G401 (cell line): ENCODE data around the gene APLF. TPM values are rescaled to one million over a fixed set of nuclear protein-coding genes. Genes with fewer than 3 reads are reported as not detected.
A peak's percentile ranks its signal among the peaks of the same experiment; 100 is the strongest.
"Not testable (repeated sequence)": the region's sequence is repeated elsewhere in the genome, so short reads cannot be mapped to it uniquely, and the experiment has no call there.

Source experiments
- DNase-seq: peaks from one replicate; pipeline ENCODE4 v3.0.0-alpha.2; 2015; ENCODE audit warnings: low spot score
- in situ Hi-C: cut with HindIII; loops from 2 replicates; pipeline ENCODE4 v1.10.0; 2016; ENCODE audit warnings: low sequenced_read_pairs, mixed read lengths
- total RNA-seq: library from RNA; depleted of rRNA; stranded (reverse); fragments of >200 nt; shearing (Covaris generic); gene quantifications from 2 replicates; pipeline ENCODE4 v1.2.3, GENCODE V29; 2014

The APLF gene
- total RNA-seq, 1 experiment from 2014 or later, result 0.58 TPM

DNA sequence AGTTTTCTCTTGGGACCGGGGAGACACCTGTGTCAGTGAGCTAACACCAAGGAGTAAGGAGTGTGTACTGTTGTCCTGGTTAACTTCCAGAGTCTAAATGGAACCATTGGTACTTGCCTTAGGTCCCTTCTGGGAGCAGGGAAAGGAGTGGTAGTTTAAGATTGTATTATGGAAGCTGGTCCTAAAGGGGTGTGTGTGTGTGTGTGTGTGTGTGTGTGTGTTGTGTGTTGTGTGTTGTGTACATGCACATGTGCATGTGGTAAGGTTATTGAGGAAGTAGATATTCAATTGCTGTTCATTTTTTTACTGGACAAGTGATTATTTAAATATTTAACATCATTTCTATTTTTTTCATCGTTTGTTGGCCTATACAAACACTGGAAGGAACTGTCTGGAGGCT, 1.4 kb downstream of the APLF start:
- in situ Hi-C loops, result no loop called here
- DNase-seq, result no peak

DNA sequence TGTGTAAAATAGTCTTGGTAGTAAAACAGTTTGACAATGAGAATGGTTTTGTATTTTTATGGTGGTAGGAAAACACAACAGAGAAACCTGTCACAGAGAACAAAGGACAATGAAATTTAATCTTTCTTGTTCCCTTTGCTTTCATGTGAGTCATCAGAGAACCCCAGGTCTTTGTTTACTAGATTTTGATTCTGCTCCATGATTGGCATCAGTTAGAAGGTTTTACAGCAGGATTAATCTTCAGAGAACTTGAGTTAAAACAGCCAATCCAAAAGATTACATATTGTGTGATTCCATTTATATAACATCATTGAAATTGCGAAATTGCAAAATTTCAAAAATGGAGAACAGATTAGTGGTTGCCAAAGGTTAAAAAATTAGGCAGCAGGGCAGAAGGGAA, 2.5 kb downstream of the APLF start:
- in situ Hi-C loops, result no loop called here
- DNase-seq, result no peak

DNA sequence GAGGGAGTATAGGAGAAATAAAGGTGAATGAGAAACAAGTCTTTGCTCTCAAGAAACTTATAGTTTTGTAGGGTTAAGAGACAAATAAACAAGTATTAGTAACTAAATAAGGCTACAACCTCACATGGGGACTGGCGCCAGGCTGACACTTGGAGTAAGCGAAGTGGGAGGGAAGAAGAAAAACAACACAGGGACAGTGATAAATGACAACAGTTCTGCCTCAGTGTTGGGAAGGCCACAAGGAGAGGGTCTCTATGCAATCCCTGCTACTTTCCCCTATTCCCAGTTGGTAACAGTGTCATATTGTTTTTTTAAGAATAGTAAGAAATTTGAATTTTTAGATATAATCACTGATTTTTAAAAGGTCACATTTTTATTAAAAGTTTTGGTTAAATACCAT, 4.0 kb downstream of the APLF start:
- no peak for DNase-seq
- in situ Hi-C loops, result no loop called here

DNA sequence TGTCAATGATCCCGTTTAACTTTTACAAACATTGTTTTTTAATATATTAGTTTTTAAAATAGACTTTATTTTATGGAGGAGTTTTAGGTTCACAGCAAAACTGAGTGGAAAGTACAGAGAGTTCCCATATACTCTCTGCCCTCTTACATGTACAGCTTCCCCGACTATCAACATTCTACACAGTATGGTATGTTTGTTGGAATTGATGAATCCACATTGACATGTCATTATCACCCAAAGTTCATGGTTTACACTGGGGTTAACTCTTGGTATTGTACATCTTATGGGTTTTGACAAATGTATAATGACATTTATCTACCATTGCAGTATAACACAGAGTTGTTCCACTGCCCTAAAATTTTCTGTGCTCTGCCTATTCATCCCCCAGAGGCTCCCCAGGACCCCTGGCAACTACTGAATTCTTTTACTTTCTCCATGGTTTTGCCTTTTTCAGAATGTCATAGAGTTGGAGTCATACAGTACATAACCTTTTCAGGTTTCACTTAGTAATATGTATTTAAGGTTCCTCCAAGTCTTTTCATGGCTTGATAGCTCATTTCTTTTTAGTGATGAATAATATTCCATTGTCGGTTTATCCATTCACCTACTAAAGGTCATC, 5.5 kb downstream of the APLF start:
- in situ Hi-C loops, result no loop called here
- DNase-seq, result no peak

DNA sequence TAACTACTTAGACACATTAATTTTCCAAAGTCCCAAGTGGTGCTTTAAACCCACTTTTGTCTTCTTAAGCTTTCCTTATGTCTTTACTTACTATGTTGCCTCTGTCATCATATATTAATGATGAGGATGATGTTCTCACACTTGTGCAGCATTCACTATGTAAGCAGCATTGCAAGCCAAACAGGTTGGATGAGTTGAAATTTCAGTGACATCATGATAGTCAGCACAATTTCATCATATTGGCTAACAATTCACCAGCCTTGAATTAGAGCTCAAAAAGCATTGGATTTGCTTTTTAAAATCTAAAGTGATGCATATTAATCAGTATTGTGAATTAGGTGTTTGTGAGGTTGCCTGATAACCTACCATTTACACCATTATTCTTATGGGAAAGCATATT, 7.7 kb downstream of the APLF start:
- in situ Hi-C loops, result no loop called here
- DNase-seq, result no peak

DNA sequence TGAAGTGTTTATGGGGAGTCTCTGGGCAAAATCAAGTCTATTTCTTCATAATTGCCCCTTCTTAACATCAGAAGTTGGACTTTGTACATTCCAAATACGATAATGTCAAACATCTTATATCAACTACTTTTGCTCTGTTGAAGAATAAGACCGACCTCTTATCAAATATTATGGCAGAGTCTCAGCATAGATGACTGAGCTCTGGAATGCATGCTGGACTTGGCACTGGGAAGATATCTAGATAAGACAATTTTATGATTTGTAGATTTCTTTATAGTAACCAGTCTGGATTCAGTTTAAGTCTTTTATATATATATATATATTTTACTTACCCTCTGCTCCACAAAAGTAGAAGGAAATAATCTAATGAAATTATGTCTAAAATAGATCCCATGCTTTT, 8.2 kb downstream of the APLF start:
- in situ Hi-C loops, result no loop called here
- no peak for DNase-seq

DNA sequence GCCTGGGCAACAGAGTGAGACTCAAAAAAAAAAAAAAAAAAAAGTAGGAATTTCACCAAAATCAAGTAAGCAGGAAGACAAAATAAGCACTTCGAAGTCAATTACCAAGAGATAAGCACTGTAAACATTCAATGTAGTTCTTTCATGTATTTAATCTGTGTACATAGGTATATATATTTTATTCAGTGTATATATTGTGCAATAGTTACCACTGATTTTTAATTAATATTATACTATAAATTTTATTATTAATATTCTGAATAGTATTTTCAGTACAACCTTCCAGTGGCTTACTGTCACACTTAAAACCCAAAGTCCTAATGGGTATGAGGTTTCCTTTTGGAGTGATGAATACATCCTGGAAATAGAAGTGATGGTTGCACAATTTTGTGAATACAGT, 9.1 kb downstream of the APLF start:
- DNase-seq, result no peak
- in situ Hi-C loops, result no loop called here

DNA sequence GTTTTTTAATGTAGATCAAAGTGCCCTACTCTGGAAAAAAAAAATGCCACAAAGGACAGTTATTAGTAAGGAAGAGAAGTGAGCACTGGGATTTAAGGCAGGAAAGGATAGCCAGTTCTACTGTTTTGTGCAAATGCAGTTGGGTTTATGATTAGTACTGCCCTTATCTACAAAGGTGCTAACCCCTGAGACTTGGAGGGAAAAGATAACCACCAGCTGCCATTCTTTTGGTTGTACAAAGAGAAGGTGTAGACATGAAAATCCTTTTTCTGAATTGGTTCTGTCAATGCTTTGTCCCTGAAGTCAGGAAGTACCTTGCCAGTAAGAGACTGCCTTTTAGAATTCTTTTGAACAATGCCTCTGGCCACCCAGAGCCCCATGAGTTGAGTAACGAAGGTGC, 11.3 kb downstream of the APLF start:
- in situ Hi-C loops, result no loop called here
- no peak for DNase-seq

DNA sequence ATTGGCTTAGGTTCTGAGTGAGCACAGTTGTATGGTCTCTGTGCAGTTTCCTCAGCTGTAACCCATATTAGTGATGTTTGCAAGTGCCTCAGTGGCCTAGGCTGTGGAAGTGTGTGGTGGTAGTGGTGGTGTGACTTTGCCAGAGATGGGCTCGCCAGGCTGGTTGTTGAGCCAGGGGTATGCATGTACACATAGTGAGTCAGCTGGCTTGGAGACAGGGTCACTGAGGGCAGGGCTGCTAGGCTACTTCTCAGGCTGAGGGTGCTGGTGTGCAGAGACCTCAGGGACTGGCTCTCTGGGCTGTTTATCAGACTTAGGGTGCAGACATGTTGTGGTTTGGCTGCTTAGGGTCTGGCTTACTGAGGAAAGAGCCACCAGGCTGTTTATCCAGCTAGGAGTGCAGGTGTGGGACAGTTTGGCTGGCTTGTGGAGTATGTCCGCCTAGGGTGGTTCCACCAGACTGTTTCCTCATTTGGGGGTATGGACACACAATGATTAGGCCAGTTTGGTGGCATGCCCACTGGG, 15.0 kb downstream of the APLF start:
- DNase-seq, result no peak
- in situ Hi-C loops, result no loop called here

DNA sequence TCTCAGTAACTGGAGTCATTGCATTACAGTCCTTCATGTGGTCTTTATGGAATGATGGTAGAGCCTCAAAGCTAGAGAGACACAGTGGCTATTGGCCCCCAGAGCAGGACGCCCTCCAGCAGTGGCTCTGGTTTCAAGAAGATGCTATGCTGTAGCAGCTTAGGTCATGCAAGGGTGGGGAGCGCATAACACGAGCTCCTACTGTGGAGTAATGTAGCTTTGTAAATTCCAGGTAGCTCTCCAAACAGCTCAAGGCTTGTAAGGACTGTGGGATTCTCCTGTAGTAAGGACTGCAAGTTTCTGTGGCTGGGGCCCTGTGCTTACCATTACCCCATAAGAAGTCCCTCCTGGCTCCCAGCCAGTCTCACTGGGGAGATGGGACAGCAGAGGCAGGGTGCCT, 15.6 kb downstream of the APLF start:
- no peak for DNase-seq
- in situ Hi-C loops, result no loop called here

DNA sequence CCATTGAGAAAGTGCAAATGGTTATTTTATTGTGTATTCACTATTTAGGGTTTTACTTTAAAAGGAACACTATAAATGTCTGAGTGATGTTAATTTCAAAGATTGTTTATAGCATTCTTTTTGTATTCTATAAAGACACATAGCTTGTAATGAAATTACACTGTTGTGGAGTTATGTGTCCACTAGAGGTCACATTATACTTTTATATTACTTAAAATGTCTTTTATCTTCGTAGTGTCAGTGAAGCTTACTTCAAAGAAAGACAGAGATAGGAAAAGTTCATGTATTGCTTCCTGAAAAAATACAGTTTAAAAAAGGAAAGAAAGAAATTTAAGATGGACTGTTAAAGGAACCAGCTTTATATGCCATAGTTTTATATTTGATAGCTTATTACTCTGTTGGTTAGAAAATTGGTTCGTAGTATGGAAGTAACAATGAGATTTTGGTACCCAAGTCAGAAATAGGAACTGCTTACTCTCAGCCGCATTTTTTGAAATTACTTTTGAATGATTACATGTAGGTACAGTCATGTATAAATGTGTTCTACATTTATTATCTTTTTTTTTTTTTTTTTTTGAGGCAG, 20.5 kb downstream of the APLF start:
- in situ Hi-C loops, result no loop called here
- DNase-seq, result peak; percentile 16

DNA sequence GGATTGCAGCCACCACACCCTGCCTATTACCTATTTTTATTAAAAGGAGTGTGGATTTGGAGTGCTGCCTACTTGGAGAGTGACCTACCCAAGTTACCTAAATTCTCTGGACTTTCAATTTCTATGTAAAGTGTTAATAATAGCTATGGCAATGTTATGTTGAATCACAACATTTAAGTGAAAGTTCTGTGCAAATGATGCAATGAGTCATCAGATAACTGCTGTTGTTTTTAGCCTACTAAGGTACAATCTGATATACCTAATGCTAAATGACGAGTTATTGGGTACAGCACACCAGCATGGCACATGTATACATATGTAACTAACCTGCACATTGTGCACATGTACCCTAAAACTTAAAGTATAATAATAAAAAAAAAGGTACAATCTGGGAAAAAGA, 21.2 kb downstream of the APLF start:
- in situ Hi-C loops, DNase-seq: not testable (repeated sequence)

DNA sequence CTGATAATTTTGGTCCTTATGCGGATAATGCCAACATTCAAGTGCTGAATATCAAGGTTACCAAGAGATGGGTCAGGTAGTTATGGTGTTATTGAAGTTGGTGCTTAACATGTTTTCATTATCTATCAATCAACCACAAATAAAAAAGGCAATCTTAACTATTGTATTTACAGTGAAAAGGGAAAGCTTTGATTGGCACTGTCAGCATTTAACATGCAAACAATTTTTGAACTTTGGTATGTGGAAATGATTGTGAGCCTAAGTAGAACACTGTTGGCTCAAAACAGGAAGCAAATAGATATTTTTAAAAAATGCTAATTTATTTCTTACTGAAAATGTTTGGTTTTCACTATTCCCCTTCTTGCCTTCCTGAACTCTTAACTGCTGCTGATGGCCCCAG, 21.9 kb downstream of the APLF start:
- in situ Hi-C loops, result no loop called here
- DNase-seq, result no peak

DNA sequence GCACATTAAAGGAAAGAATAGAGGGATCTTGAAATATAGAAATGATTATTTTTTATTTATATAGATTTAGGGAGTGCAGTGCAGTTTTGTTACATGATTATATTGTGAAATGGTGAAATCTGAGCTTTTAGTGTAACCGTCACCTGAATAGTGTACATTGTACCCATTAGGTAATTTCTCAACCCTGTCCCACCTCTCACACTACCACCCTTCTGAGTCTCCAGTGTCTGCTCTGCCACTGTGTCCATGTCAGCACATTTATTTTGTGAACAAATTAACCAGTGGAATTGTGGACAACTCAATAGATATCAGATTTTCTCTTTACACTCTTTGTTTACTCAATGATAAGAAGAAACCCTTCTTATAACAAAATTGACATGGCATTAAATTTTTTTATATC, 24.2 kb downstream of the APLF start:
- in situ Hi-C loops, result no loop called here
- no peak for DNase-seq

DNA sequence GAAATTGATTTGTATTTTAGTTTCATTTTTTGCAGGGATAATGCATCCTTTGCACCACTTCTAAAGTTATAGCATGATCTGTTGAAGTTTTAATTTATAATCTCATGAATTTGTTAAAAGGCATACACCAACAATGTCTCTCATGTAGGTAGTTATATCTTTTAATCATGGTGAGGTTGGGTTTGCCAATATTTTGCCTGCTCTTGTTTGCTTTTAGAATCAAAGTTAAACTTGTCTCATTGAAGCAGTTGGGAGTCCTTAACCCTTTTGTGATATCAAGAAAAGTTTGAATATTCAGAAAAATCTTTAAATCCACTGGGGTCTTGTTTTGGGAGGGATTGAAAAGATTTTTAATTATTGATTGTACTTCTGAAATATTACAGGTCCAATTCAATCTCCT, 31.7 kb downstream of the APLF start:
- in situ Hi-C loops, result no loop called here
- no peak for DNase-seq

DNA sequence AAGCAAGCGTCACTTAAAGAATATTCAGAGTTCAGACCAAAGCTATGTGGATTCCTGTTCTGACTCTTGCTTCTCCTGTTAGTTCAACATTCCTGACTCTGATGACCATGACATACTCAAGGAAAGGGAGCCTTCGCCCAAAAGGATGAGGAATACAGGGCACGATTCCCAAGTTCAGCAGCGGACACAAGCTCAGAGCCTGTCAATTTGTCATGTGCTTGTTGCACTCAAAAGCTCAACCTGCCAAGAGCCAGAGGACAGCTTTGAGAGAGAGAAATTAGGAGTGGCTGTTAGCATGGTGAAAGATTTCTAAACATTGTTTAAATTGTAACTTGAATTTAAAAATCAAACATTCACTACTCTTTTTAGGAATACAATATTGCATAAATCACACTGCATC, 33.3 kb downstream of the APLF start:
- in situ Hi-C loops, result no loop called here
- DNase-seq, result no peak

DNA sequence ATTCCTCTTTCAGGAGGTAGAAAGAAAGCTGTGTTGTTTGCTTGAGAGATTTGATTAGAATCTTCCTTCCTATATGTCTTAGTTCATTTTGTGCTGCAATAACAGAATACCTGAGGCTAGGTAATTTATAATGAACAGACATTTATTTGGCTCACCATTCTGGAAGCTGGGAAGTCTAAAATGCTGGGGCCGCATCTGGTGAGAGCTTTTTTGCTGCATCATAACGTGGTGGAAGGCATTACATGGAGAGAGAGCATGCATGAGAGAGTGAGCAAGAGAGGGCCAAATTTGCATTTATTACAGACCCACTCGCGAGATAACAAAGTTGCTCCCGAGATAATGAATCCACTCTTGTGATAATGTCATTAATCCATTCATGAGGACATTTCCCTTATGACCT, 34.4 kb downstream of the APLF start:
- in situ Hi-C loops, result no loop called here

DNA sequence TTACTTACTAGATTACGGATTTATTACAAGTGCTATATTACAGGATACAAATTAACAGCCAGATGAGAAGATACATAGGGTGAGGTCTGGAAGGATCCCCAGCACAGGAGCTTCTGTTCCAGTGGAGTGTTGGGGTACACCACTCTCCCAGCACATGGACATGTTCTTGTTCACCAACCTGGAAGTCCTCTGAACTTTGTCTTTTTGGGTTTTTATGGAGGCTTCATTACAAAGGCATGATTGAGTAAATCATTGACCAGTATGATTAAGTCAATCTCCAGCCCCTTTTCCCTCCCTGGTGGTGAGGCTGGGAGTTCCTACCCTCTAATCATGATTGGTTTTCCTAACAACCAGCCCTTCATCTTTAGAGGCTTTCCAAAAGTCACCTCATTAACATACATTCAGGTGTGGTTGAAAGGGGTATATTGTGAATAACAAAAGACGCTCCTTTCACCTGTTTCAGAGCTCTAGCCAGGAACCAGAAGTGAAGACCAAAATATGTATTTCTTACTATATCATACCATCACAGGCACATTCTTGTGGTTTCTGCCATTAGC, 38.3 kb downstream of the APLF start:
- DNase-seq, result no peak
- in situ Hi-C loops, result no loop called here

More for the DNA sequence above, 34.4 kb downstream of the APLF start:
- DNase-seq, result no peak

DNA sequence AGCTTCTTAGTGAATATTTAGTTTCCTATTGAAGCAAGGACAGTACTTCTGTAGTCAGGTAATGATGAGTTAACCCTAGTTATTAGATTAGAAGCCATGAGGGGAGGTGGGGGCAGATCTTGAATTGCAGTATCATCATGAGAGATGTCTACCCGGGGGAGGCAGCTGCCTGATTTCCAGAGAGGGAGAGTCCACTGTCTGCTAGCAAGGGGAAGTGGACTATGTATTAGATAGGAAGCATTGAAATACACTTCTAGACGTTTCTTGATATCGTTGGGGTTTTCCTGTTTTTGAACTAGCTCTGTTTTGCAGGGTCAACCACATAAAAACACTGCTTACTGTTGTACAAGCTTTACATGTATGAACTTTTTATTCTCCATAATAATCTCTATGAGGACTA, 38.8 kb downstream of the APLF start:
- in situ Hi-C loops, result no loop called here
- DNase-seq, result no peak

DNA sequence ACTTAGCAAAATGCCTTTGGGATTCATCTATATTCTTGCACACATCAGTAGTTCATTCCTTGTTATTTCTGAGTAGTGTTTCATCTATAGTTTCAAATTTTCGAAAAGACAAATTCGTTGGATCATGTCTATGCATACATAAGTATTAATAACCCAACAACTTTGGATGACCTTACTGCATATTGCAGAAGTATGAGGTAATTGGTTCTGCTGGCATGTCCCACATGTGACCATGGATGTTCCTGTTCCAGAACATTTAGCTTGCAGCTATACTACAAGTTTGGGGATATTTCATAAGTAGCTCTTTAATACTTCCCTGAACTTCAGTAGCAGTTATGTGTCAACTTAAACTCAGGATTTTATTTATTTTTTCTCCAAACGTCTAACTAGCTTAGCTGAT, 44.9 kb downstream of the APLF start:
- in situ Hi-C loops, result no loop called here
- no peak for DNase-seq

DNA sequence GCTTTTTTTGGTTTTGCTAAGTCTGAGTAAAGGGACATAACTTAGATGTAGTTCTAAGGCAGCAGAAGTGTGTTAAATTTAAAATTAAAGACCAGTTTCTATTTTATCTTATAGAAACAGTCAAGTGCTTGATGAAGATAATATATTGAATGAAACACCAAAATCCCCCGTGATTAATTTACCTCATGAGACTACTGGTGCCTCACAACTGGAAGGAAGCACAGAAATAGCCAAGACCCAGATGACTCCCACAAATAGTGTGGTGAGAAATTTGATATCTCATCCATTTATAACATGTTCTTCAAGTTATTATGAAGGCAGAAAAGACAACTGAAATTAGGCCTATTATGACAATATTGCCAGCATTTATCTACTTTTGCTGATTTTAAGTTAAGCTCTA, 45.6 kb downstream of the APLF start:
- in situ Hi-C loops, result no loop called here
- no peak for DNase-seq
